Occipital lobe (tissue), 3 donors: ENCODE results near the gene PLCD1. TPM values are rescaled to one million over a fixed set of nuclear protein-coding genes. Genes with fewer than 3 reads are reported as not detected.
A peak's percentile ranks its signal among the peaks of the same experiment; 100 is the strongest.

ENCODE experiments used
- DNase-seq: peaks from one replicate; lab custom pipeline; 2025; lab: John Stamatoyannopoulos, UW
- small RNA-seq: library from RNA; depleted of rRNA; stranded (forward); fragments of <200 nt; gene quantifications from one replicate; pipeline ENCODE3, GENCODE V24; 2014
- total RNA-seq: library from RNA; depleted of rRNA; stranded (reverse); fragments of >200 nt; gene quantifications from one replicate; pipeline ENCODE4 v1.2.3, GENCODE V29; 2014

PLCD1 gene
- total RNA-seq, 1 donor from 2014 or later: 4.4 TPM

DNA sequence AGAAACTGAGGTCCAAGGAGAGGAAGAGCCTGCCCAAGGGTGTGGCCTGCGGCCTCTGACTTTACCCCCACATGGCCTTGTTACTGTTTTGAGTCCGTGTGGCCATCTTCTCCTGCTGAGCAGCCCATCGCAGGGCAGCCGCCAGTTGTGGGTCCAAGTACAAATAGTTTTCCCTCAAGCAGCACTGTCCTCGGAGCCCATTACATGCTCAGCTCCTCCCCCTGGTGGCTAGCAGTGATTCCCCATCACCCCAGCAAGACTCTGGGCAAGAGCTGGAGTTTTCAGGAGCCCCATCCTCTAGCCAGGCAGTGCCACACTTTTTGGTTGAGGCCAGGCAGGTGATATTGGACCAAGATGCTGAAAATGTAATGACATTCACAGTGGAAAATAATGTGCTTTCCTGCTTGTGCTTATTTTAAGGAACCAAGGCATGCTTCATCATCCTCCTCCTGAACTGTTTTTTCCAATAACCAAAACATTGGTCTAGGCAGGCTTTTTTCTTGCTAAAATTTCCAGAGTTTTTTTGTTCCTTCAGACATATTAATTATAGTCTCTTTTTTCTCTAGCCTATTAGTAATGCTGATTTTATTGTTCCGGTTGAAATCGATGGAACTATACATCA lies 62.1 kb downstream of the PLCD1 start:
- DNase-seq: no peak

DNA sequence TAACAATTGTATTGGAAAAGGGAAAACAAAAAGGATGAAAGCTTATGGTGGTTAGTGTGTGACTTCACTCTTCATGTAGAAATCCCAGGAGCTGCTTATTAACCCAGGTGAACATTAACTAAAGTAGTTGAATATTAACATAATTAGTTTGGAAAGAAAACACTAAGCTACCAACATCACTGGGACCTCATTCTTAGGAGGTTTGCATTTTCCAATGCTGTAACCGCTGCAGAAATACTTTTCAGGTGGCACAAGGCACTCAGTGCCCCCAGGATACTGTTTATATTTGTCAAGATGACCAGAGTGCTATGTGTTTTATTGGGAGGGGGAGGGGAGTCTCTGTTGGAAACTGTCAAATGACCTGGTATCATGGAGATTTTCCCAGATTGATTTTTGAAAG lies 64.7 kb downstream of the PLCD1 start:
- DNase-seq: no peak

GRCh38 chr3:37964146-37964545 lies 65.3 kb downstream of the PLCD1 start:
- no peak for DNase-seq

- DNase-seq: no peak
Measured at GRCh38 chr3:37963635-37964034, 65.8 kb downstream of the PLCD1 start.

DNA sequence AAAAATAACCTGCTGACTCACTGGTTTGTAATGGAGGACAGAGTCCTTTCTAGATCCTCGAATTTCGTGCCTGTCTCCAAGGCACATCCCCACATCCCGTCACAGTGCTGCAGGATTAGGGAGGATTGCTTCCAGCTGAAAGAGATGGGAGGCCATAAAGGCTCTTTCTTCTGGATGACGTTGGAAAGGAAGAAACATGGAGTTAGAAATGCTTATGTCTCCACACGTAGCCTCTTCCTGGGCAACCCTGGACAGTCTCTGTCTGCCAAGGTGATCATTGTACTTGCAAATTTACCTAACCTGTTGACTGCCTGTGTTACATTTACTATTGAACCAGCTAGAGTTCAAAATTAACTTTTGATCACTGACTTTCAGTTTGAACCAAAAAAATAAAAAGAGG lies 66.4 kb downstream of the PLCD1 start:
- DNase-seq: no peak

DNA sequence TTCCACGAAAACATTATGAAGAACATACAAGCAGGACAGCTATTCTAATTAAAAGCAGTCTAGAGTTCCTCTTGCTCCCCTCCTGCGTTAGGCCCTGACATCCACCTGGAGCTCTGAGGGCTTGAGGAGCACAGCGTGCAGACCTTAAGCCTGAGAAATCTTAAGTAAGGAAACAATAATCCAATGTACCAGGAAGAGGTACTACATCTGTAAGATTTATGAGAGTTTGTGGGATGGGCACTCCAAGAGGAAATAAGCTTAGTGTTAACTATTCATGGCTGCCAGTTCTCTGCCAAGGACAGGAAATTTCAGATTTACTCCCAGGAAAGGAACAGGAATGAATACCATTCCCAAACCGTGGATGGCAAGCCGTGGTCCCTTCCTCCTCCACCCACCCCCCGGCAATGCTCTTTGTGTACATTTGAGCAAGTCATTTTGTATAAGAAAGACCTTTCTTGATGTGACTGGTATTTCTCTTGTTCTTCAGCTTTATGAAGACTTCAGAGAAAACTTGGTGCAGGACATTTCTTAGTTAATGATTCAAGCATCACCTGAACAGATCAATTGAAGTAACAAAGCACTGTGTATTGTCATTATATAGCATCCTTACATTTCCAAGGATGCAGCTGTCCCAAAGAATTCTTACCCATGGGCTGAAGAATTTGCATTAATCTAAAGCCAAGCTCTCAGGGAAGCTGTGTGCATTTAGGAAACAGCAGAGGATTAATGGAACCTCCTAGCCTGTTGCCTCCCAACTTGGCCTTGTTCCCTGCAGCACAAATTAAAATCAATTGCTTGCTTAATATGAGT lies 67.6 kb downstream of the PLCD1 start:
- DNase-seq: no peak

GRCh38 chr3:37957539-37957936 lies 71.9 kb downstream of the PLCD1 start:
- DNase-seq: no peak

Small RNA genes within 50 kb of the gene (small RNA-seq; reads per million reads assigned to genes)
- gene MIR26A1 (5.6 reads per million, percentile 90 among the genes with 10 or more reads in this experiment), gene RF00019 (not detected)

Other genes with a start within 250 kb of the PLCD1 start
- 13.1 TPM for gene CTDSPL, start 167.8 kb downstream of the PLCD1 start, total RNA-seq
- gene VILL, start 38.9 kb downstream of the PLCD1 start, total RNA-seq: 13.6 TPM
- 0.78 TPM for gene DLEC1, start 9.6 kb upstream of the PLCD1 start, total RNA-seq
- 26.2 TPM for gene ACAA1, start 107.5 kb upstream of the PLCD1 start, total RNA-seq
- gene MYD88, start 109.0 kb upstream of the PLCD1 start, total RNA-seq: 2.7 TPM
- gene OXSR1, start 135.9 kb upstream of the PLCD1 start, total RNA-seq: 54.9 TPM
- 0.94 TPM for gene SLC22A13, start 236.2 kb upstream of the PLCD1 start, total RNA-seq